Neural progenitor cell (in vitro differentiated cells): Measurements from ENCODE around the gene CDH2.

Experiments
- CTCF ChIP-seq: fragments of 200-600 bp; sonication (generic); IDR thresholded peaks from 2 replicates; pipeline ENCODE4 v1.5.1; 2017; ENCODE audit warnings: antibody characterized with exemption, mild to moderate bottlenecking
- EZH2 ChIP-seq: fragments of 200-600 bp; sonication (generic); IDR thresholded peaks from 2 replicates; pipeline ENCODE4 v1.6.1; 2017; ENCODE audit warnings: antibody characterized with exemption, mild to moderate bottlenecking, moderate library complexity

GRCh38 chr18:28127763-28128658 is 48.9 kb downstream of the CDH2 start:
- no peak for TF ChIP-seq CTCF
- TF ChIP-seq EZH2, result no peak
